Kidney (tissue), 14 donors: Measurements from ENCODE around the gene SLC4A4. TPM values are rescaled to one million over a fixed set of nuclear protein-coding genes. Genes with fewer than 3 reads are reported as not detected.

Experiments
- DNase-seq, 5 donors: peaks; one replicate each; pipeline ENCODE4 v3.0.0-alpha.2; 2013 to 2020
- FAIRE-seq: peaks from 2 replicates; lab custom pipeline; 2012; peaks lifted over from hg19 to GRCh38; lab: Jason Lieb, UNC
- H3K27ac ChIP-seq, 2 donors: one replicate each; pipeline ENCODE4 v1.7.0; 2013; ENCODE audit warnings: low read depth in 2 of 2, low read length in 2 of 2, inconsistent platforms in 1 of 2
- H3K27me3 ChIP-seq: one replicate; pipeline ENCODE4 v1.7.1; 2013; ENCODE audit warnings: low read length, inconsistent platforms; ENCODE audit not compliant: control insufficient read depth, insufficient read depth
- H3K36me3 ChIP-seq, 3 donors: one replicate each; pipeline versions ENCODE4 v1.7.0 to v1.7.1; 2013; ENCODE audit warnings: low read length in 3 of 3, control low read depth in 1 of 3, inconsistent platforms in 1 of 3; ENCODE audit not compliant: insufficient read depth in 3 of 3, control insufficient read depth in 2 of 3
- H3K4me1 ChIP-seq, 3 donors: one replicate each; pipeline versions ENCODE4 v1.7.0 to v1.7.1; 2013; ENCODE audit warnings: low read length in 3 of 3, inconsistent platforms in 1 of 3, low read depth in 1 of 3; ENCODE audit not compliant: control insufficient read depth in 2 of 3, insufficient read depth in 2 of 3
- H3K4me3 ChIP-seq, 3 donors: one replicate each; pipeline versions ENCODE4 v1.7.0 to v1.8.1; 2013; ENCODE audit warnings: low read length in 3 of 3, control low read depth in 1 of 3, inconsistent platforms in 1 of 3
- H3K9ac ChIP-seq, 3 donors: one replicate each; pipeline versions ENCODE4 v1.7.0 to v1.7.1; 2013; ENCODE audit warnings: low read length in 3 of 3, control low read depth in 1 of 3, inconsistent platforms in 1 of 3
- H3K9me3 ChIP-seq, 3 donors: one replicate each; pipeline versions ENCODE4 v1.7.0 to v1.7.1; 2013; ENCODE audit warnings: low read length in 3 of 3, control low read depth in 1 of 3, inconsistent platforms in 1 of 3; ENCODE audit not compliant: control insufficient read depth in 2 of 3, insufficient read depth in 1 of 3
- CTCF ChIP-seq: IDR thresholded peaks from 3 replicates; pipeline ENCODE4 v1.5.1; 2012; ENCODE audit warnings: mild to moderate bottlenecking, moderate library complexity, borderline replicate concordance; ENCODE audit not compliant: insufficient read depth; ENCODE audit errors: extremely low read depth
- intact Hi-C: fragments of 100-400 bp; cut with DNase I; formaldehyde crosslinking; loops from one replicate; pipeline ENCODE4 v1.11.1; 2022
- polyA plus RNA-seq: library from polyadenylated mRNA; stranded (reverse); fragments of 350-450 nt; fragmentation: Illumina TruSeq; extraction: RNeasy Lipid Tissue Mini Kit (QIAGEN cat#74804); gene quantifications from one replicate; pipeline ENCODE4 v1.2.3, GENCODE V29; 2014; ENCODE audit warnings: low read depth, low replicate concordance; ENCODE audit not compliant: insufficient read depth
- total RNA-seq: library from RNA; stranded (reverse); fragmentation: NEBNext Ultra II Directional; extraction: Animal tissue kit (Norgen Biotek cat#: 25700); gene quantifications from one replicate; pipeline ENCODE4 v1.2.1, GENCODE V29; 2021
- donor health status: control.
- donor health status: control.
- donor health status: control.
- donor health status: control.
- donor health status: control.
- donor health status: DM: yes; HTN: yes; CAD: no.
- donor health status: Normal renal cell carcinoma (clear cell type).

Gene SLC4A4
- total and polyA plus RNA-seq, 2 donors from 2014 or later, result 37.1 to 56.5 TPM

DNA sequence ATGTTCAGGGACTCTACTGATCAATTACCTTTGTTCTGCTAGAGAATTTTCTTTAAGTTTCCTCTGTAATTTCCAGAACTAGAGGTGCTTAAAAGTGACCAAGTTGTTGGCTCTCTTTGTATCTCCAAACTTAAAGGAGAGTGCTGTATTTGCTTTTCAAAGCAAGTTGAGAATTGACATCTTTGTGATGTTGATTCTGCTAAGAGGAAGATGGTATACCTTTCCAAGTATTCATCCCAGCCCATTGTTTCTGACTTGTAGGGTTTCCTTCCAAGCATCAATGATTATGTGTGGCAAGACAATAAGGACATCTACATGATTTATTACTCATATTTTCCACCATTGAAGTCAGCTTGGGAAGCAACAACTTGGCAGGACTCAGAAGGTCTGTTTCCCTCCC is 254.5 kb downstream of the SLC4A4 start:
- no peak overlapping the region for H3K4me3 ChIP-seq
- H3K9ac ChIP-seq, result no peak overlapping the region
- H3K36me3 ChIP-seq, result no peaks in the 10 kb centered on the region
- H3K27me3 ChIP-seq, result no peaks in the 10 kb centered on the region
- no peaks in the 10 kb centered on the region for H3K4me1 ChIP-seq
- intact Hi-C loops, result no loop called here
- DNase-seq, result no peak
- no peak for FAIRE-seq
- H3K27ac ChIP-seq, result no peak overlapping the region
- TF ChIP-seq CTCF, result no peak
- H3K9me3 ChIP-seq, result no peaks in the 10 kb centered on the region

GRCh38 chr4:71595576-71596108 is 256.8 kb downstream of the SLC4A4 start:
- Histone ChIP-seq H3K9ac (no peak overlapping the region), H3K4me3 (no peak overlapping the region), H3K4me1 (no peaks in the 10 kb centered on the region), H3K36me3 (no peaks in the 10 kb centered on the region), H3K9me3 (no peaks in the 10 kb centered on the region), H3K27me3 (no peaks in the 10 kb centered on the region), H3K27ac (no peak overlapping the region)
- intact Hi-C loops, result no loop called here
- no peak for TF ChIP-seq CTCF
- DNase-seq, result no peak
- FAIRE-seq, result no peak

DNA sequence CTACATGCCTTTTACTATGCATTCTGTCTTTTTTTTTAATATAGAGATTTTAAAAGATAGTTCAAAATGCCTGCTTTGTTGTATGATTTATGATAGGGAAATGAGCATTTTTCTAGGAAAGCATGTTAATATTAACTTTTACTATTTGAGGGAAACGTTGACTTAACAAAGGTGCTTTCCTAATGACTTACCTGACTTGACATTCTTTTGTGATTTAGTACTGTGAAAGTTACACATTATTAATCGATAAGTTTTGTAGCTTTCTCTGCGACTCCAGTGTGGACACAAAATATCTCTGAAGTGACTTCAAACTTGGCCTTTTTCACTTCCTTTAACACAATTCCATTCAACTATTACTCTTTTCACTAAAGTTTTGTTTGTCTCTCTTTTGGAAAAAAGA is 260.8 kb downstream of the SLC4A4 start:
- no peak for TF ChIP-seq CTCF
- H3K27ac ChIP-seq, result no peak overlapping the region
- no peaks in the 10 kb centered on the region for H3K36me3 ChIP-seq
- no peak overlapping the region for H3K4me3 ChIP-seq
- no peaks in the 10 kb centered on the region for H3K9me3 ChIP-seq
- no peak overlapping the region for H3K9ac ChIP-seq
- DNase-seq (no peak), FAIRE-seq (no peak)
- no peaks in the 10 kb centered on the region for H3K27me3 ChIP-seq
- intact Hi-C loops, result no loop called here
- H3K4me1 ChIP-seq, result no peaks in the 10 kb centered on the region
